ENCODE data around the gene FHOD3. TPM values are rescaled to one million over a fixed set of nuclear protein-coding genes. Genes with fewer than 3 reads are reported as not detected.

Gene FHOD3
- total and polyA plus RNA-seq, 2 of the 8 experiments (the other 6 are each of a cell fraction or from before 2014, with no cell fraction given), result 9.7 to 10.5 TPM

DNA sequence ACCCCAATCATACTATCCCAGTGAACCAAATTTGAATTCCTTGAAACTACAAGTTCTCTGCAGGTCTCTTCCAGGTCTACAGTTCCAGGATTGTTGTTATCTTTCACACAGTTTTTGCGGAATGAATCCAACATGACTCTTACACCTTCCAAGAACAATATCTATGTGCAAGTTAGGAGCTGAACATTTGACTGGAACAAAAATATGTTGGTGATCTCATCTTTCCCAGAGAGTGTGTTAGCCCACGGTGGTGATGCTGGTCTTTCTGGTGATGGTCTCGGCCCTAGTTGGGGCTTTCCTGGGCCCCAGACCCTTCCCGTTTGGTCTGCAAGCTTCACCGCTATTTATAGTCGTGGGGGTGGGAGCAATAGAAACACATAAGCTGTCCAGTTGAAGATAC is 357.6 kb downstream of the FHOD3 start:
- H3K9ac ChIP-seq (replicated peaks in 1 of 4; ENCODE audit: extremely low read depth in 1 of 4, low read depth in 3 of 4, low read length in 3 of 4), result no peak overlapping the region
- H3K27ac ChIP-seq (ENCODE audit: low read depth, low read length), result no peak overlapping the region
- H2AFZ ChIP-seq (ENCODE audit: low read length), result no peak overlapping the region
- no peak overlapping the region for H2AK5ac ChIP-seq (ENCODE audit: low read depth, low read length)
- no peaks in the 10 kb centered on the region for H3K27me3 ChIP-seq (replicated peaks in 1 of 4; ENCODE audit: control insufficient read depth in 3 of 4, extremely low read depth in 1 of 4, insufficient read depth in 3 of 4, low read length in 3 of 4)
- H4K8ac ChIP-seq (ENCODE audit: extremely low read depth, insufficient read depth, low read length), result no peak overlapping the region
- H3K18ac ChIP-seq (ENCODE audit: extremely low read depth, low read length), result no peak overlapping the region
- H3K4me1 ChIP-seq (replicated peaks in 1 of 4; ENCODE audit: control insufficient read depth in 3 of 4, insufficient read depth in 4 of 4, low read length in 3 of 4), result peaks cover 0 to 4% (median 0%) of the 10 kb centered on the region in 4 experiments; a peak in 1 of 7 replicates
- H3K9me3 ChIP-seq (ENCODE audit: insufficient read depth in 2 of 2, low read depth in 1 of 2, low read length in 1 of 2), result no peaks in the 10 kb centered on the region
- FAIRE-seq (no peak), DNase-seq (ENCODE audit: low read depth in 1 of 2, low spot score in 2 of 2) (no peak)
- H3K4ac ChIP-seq (replicated peaks; ENCODE audit: insufficient read length, low read depth, low read length), result no peak overlapping the region
- H2BK15ac ChIP-seq (ENCODE audit: low read length), result no peak overlapping the region
- H4K5ac ChIP-seq (ENCODE audit: insufficient read length, low read depth, low read length), result no peak overlapping the region
- H3K79me2 ChIP-seq (ENCODE audit: control insufficient read depth in 1 of 2, insufficient read depth in 2 of 2, low read length in 2 of 2), result no peaks in the 10 kb centered on the region
- H3K4me3 ChIP-seq (ENCODE audit: extremely low read depth in 1 of 4, insufficient read depth in 2 of 4, low read depth in 3 of 4, low read length in 4 of 4), result no peak overlapping the region
- no peaks in the 10 kb centered on the region for H4K20me1 ChIP-seq (replicated peaks in 1 of 2; ENCODE audit: control insufficient read depth in 1 of 2, insufficient read depth in 2 of 2, low read length in 2 of 2)
- H4K91ac ChIP-seq (replicated peaks; ENCODE audit: insufficient read length, low read length), result no peak overlapping the region
- no peak overlapping the region for H2BK5ac ChIP-seq (ENCODE audit: low read depth, low read length)
- H3K23me2 ChIP-seq (ENCODE audit: low read depth, low read length), result no peaks in the 10 kb centered on the region
- H3K36me3 ChIP-seq (ENCODE audit: control insufficient read depth in 2 of 4, insufficient read depth in 4 of 4, low read length in 3 of 4), result no peaks in the 10 kb centered on the region; a peak in 1 of 8 replicates
- H3K14ac ChIP-seq (ENCODE audit: insufficient read length), result no peak overlapping the region
- H3K79me1 ChIP-seq (ENCODE audit: low read depth, low read length), result no peaks in the 10 kb centered on the region
- ChIA-PET POLR2A (ENCODE audit: partially characterized antibody) (no interaction called here), CTCF (ENCODE audit: partially characterized antibody) (interaction anchor here (0.8 to 1.5 kb wide), 4 partner anchors 15 to 53 kb away, joined by 3 to 5 read pairs (median 4); no protein-coding TSS in a partner anchor)
- 89% methylated on average over 6 of the region's 6 CpGs; no CpG with 5 or more reads in 1 of the 2 experiments for WGBS, 2 experiments (ENCODE audit: extremely low coverage in 1 of 2, insufficient coverage in 1 of 2, insufficient read length in 1 of 2, insufficient replicate concordance in 2 of 2, low coverage in 1 of 2, low lambda C conversion rate in 2 of 2, missing lambda C conversion rate in 1 of 2)
- no peak overlapping the region for H2BK20ac ChIP-seq (ENCODE audit: low read length)
- no peak overlapping the region for H2BK120ac ChIP-seq (replicated peaks; ENCODE audit: low read depth, low read length)
- H3K56ac ChIP-seq (replicated peaks; ENCODE audit: insufficient read length, low read depth, low read length), result no peak overlapping the region
- H2BK12ac ChIP-seq (ENCODE audit: low read depth, low read length), result no peak overlapping the region
- H3K23ac ChIP-seq (ENCODE audit: insufficient read length), result no peak overlapping the region
- no peak overlapping the region for H3K4me2 ChIP-seq (ENCODE audit: insufficient read depth in 1 of 2, low read depth in 2 of 2, low read length in 2 of 2)
- TF ChIP-seq EGR1 (IDR thresholded peaks at IDR 0.05; ENCODE audit: borderline replicate concordance, low read depth, low read length), result no peak
- TF ChIP-seq, protein P1, sequence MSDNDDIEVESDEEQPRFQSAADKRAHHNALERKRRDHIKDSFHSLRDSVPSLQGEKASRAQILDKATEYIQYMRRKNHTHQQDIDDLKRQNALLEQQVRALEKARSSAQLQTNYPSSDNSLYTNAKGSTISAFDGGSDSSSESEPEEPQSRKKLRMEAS (IDR thresholded peaks at IDR 0.05), result no peak
- TF ChIP-seq SIN3A (conservative IDR thresholded peaks at IDR 0.05 in 1 of 2, IDR thresholded peaks at IDR 0.05 in 1 of 2; ENCODE audit: low read depth in 1 of 2, low read length in 2 of 2), result no peak
- TF ChIP-seq BRCA1 (IDR thresholded peaks at IDR 0.05; ENCODE audit: low read depth, low read length), result no peak
- TF ChIP-seq TBP (IDR thresholded peaks at IDR 0.05; ENCODE audit: low read depth, low read length), result no peak
- no peak for TF ChIP-seq KDM4A (IDR thresholded peaks at IDR 0.05; ENCODE audit: low read depth, low read length, severe bottlenecking)
- no peak for TF ChIP-seq SUZ12 (IDR thresholded peaks at IDR 0.05; ENCODE audit: low read length)
- no peak for TF ChIP-seq ZNF274 (IDR thresholded peaks at IDR 0.05; ENCODE audit: borderline replicate concordance, extremely low read depth, low read length)
- TF ChIP-seq CBX8 (IDR thresholded peaks at IDR 0.05; ENCODE audit: borderline replicate concordance, low read depth, low read length), result no peak
- no peak for TF ChIP-seq TAF7 (optimal IDR thresholded peaks at IDR 0.05; ENCODE audit: borderline replicate concordance, low read depth, low read length)
- TF ChIP-seq KDM1A (IDR thresholded peaks at IDR 0.05; ENCODE audit: borderline replicate concordance, low read length), result no peak
